ENCODE results near the gene MYH14.

The MYH14 gene

DNA sequence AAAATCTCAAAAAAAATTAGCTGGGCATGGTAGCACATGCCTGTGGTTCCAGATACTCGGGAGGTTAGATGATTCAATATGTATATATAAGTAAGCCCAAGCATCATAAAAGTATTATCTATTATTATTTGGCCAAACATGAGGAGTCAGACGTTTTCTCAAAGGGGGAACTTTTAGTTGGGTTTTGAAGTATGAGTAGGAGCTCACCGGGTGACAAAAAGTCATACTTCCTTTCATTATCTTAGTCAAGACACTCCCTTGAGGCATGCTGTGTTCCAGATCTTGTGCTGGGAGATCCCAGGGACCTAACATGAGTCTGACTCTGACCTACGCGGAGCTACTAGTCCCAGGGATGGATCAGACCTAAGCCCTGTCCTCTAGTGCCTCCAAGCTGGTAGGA lies 8.2 kb upstream of the MYH14 start:
- no peak for DNase-seq (ENCODE audit: low read depth)

DNA sequence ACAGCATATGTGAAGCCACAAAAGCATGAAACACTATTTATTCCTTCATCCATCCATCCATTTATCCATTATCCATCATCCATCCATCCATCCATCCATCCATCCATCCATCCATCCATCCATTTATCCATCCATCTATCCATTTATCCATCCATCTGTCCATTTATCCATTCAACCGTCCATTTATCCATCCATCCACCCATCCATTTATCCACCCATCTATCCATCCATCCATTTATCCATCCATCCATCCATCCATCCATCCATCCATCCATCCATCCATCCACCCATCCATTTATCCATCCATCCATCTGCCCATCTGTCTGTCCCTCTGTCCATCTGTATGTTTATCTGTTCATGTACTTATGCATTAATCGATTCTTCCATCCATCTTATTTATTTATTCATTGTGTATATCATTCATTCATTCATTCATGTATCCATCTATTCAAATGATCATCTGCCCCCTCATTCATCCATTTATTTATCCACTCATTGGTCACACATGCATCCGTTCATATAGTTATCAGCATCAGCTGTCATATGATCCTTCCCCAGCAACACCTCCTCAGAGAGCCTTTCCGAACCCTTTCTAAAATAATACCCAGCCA lies 7.0 kb upstream of the MYH14 start:
- no peak for DNase-seq (ENCODE audit: low read depth)

DNA sequence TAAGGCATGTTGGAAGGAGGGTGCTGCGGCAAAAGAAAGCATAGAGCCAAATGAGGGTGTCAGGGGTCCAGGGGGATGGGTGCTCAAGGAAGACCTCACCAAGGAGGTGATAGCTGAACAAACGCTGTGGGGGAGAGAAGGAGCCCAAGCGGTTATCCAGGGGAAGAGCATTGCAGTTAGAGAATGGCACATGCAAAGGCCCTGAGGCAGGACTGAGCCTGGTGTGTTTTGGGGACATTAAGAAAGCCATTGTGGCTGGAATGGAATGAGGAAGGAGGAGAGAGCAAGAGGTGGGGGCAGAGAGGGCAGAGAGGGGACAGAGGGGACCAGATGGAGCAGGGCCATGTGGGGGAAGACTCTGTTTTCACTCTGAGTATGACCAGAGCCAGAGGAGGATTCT lies 6.1 kb upstream of the MYH14 start:
- no peak for DNase-seq (ENCODE audit: low read depth)

DNA sequence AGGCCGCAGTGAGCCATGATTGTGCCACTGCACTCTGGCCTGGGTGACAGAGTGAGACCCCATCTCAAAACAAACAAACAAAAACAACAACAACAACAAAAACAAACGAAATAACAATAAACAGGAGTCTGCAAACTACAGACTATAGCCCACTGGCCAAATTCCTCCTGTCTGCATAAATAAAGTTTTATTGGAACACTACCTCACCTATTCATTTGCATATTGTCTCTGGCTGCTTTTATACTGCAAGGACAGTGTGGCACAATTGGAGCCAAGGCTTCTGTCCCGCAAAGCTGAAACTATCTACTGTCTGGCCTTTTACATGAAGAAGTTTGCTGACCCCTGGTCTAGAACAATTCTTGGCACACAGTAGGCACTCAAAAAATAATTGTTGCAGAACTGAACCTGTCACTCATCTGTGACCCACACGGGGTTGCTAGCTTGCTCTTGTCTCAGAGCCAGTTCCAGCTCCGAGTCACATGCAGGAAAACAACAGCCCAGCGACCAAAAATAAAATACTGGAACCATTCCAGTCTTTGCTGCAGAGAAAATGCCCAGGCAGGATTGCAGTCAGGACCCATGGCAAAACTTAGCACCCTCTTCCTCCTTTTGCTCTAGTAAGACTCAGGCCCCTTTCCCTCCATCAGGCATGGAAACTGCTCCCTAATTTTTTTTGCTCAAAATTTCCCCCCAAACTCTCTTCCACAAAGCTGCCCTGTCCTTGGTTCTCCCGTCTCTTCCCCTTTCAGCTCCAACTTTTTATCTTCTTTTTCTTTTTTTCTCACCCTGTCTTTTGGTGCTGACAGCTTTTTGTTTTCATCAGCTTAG lies 4.8 kb upstream of the MYH14 start:
- no peak for DNase-seq (ENCODE audit: low read depth)

DNA sequence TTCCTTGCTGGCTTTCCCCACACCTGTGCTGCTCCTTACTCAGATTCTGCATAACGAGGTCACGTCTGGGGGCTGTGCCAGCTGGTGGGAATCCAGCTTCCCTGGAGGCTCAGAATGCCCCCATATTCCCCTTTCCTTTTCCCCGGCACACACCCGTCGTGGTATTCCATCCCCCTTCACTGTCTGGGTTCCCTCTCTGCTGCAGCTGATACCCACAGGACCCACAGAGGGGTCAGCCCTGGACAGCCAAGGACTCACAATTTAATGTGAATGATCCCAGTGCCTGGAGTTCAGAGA lies 4.2 kb upstream of the MYH14 start:
- no peak for DNase-seq (ENCODE audit: low read depth)

DNA sequence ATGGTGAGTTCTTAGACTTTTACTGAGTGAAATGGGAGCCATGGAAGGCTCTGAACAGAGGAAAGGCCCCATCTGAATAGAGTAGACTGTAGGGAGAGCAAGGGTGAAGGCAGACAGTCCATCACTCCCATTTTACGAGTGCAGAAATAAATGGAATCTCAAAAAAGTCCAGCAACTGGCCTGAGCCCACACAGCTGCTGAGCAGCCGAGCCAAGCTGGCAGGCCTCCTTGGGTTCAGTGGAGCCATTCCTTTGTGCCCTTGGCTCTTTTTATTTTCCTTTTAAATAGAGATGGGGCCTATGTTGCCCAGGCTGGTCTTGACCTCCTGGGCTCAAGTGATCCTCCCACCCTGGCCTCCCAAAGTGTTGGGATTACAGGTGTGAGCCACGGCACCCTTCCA lies 1.0 kb upstream of the MYH14 start:
- no peak for DNase-seq (ENCODE audit: low read depth)

DNA sequence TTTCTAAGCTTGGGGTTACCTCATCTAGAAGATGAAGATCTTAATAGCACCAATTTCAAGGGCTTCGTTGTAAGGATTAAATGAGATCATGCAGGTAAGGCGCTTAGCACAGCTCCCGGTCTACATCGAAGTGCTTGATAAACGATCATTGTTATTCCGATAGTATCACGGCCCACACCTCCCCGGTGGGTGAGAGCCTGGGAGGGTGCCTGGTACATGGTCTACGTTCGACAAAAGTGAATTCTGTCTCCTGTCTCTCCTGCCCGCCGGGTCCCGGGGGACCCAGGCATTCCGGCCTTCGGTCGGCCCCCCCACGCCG lies 501 bp upstream of the MYH14 start:
- no peak for DNase-seq (ENCODE audit: low read depth)

DNA sequence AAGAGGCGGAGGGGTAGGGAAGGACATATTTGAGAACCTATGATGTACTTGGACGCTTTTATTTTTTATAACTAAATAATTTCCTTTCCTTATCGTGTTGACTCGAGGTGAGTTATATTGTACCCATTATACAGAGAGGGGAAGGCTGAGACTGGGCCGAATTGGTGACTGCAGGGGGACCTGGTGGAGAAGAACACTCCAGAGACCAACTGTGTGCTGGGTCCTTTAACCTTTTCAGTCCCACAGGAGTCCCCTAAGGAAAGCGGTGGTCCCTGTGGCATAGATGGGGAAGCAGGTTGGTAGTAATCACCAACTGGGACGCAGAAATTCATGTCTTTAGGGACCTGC lies 633 bp downstream of the MYH14 start:
- no peak for DNase-seq (ENCODE audit: low read depth)

DNA sequence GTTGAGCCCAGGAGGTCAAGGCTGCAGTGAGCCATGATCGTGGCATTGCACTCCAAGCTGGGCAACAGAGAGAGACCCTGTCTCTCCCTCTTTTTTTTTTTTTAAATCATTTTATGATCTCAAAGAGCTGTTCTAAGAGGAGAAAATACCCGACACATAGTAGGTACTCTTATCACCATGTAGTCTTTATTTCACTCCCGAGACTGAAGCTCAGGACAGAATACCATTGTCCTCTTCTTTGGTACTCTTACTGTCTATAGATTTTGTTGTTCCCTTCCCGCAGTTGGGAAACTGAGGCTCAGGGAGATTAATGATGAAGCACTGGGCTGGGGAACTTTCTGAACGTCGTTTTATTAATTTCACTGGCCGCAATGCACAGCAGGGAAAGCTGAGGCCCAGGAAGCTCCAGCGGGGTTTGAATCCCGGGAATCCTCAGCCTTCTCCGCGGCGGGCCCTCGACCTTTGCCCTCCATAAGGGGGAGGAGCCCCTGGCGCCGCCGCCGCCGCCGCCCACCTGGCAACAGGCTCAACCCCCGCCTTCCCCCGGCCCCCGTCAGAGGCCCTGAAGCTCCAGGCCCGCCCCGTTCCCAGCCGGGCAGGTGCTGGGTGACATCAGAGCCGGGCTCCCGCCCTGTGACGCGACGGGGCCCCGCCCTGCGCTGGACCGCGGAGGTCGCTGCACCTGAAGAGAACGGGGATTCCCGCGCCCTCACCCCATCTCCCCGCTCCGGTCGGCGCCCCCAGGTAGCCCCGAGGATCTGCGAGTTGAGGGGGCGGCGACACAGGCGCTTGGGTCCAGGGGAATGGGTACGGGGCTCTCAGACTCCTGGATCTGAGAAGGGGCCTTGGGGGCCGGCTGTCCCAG lies 1.6 kb downstream of the MYH14 start:
- no peak for DNase-seq (ENCODE audit: low read depth)

DNA sequence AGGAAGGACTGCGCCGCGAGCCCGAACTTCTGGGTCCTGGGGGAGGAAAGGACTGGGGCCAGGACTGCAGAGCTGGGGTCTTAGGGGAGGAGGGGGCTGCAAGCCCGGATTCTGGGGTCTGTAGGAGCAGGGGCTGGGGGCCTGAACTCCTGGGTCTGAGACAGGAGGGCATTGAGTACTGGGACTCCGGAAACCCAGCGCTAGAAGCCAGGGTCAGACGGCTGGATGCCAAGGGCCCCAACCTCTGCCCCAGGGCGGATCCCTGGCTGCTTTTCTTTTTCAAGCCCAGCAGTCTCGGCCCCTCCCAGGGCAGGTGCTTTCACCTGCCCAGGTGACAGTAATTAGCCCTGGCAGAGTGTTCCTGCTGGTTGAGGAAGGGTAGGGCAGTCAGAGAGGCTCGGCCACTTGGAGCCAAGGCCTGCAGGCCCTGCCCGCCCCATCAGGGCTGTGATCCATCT lies 2.3 kb downstream of the MYH14 start:
- no peak for DNase-seq (ENCODE audit: low read depth)

DNA sequence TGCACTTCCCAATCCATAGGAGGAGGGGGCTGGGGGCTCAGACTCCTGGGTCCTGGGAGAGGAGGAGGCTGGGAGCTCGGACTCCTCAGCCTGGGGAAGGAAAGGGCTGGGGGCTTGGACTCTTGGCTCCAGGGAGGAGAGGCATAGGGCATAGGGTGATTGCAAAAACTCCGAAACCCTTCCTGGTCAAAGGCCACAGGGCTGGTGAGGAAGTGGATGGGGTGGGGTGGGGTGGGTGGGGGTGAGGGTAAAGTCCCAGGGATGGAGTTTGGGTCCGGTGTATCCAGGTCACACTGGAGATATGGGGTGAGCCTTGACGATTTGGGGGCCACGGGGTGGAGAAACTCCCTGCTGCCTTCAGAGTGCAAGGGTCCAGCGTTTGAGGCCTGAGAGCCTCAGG lies 2.8 kb downstream of the MYH14 start:
- no peak for DNase-seq (ENCODE audit: low read depth)

DNA sequence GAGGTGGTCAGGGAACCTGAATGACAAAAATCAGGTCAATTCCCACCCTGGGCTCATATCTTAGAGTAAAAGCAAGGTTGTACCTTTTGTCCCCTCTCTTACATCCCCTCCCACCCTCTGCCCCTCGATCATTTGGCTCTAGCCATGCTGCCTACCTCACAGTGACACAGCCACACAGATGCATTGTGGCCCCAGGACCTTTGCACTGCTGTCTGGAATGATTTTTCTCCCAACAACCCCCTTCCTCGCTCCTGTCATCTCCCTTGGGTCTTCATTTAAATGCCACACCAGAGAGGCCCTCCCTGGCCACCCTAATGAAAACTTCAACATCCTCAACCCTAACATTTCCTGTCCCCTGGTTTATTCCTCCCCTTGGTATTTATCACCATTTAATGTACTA lies 4.3 kb downstream of the MYH14 start:
- DNase-seq (ENCODE audit: low read depth), result no peak

DNA sequence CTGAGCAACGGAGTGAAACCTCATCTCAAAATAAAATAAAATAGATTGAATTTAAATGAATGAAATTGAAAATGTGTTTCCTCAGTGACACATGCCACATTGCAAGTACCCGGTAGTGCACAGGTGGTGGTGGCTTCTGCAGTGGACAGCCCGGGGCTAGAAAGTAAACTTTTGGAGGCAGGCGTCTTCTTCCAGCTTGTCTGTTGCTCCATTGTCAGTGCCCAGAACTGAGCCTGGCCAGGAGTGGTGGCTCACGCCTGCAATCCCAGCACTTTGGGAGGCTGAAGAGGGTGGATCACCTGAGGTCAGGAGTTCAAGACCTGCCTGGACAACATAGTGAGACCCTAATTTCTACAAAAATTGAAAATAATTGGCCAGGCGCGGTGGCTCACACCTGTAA lies 5.7 kb downstream of the MYH14 start:
- no peak for DNase-seq (ENCODE audit: low read depth)

DNA sequence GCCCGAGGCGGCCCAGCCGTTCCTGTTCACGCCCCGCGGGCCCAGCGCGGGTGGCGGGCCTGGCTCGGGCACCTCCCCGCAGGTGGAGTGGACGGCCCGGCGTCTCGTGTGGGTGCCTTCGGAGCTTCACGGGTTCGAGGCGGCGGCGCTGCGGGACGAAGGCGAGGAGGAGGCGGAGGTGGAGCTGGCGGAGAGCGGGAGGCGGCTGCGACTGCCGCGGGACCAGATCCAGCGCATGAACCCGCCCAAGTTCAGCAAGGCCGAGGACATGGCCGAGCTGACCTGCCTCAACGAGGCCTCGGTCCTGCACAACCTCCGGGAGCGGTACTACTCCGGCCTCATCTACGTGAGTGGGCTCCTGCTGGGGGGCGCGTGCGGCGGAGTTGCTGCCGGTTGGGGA lies 7.0 kb downstream of the MYH14 start:
- DNase-seq (ENCODE audit: low read depth), result no peak

DNA sequence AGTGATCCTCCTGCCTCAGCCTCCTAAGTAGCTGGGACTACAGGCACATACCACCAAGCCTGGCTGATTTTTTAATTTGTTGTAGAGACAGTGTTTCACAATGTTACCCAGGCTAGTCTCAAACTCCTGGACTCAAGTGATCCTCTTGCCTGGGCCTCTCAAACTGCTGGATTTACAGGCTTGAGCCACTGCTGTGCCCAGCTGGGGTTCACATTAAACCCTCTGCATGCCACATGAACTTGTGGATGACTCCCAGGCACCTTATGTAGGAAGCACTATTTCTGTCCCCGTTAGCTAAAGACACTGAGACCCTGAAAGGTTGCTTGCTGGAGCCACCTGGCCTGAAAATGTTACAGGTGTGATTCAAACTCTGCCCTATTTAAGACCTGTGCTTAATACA lies 10.5 kb downstream of the MYH14 start:
- DNase-seq (ENCODE audit: low read depth), result no peak

DNA sequence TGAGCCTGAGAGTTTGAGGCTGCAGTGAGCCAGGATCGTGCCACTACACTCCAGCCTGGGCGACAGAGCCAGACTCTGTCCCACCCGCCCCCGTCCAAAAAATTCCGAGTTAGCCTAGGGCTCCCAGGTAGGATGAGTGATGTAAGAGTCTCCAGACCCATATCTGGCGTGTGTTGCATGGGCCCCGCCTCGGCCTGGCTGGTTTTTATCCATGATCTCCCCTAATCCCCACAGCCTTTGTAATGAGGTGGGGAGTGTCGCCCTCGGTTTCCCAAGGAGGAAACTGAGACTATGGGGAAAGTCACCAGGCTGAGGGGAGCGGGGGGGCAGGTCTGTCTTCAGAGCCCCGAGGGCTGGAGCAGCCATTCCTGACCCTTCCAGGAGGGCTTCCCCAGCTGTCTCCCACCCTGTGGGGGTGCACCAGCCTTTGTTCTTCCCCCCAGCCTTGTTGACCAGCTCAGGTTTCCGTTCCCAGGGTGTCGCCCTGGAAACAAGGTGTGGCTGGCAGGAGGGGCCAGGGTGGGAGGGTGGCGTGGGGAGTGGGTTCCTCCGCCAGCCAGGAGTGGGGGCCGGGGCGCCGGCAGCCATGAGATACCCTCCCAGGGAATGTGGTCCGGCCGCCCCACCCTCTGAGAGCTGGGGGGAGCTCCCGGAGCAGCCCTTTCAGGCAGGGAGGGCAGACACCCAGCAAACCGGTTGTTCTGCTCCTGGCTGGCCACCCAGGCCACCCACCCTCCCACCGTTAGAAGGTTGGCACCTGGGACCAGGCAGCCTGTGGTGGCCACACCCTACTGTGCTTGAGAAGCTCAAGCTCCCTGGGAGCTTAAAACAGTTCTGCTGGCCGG lies 11.5 kb downstream of the MYH14 start:
- no peak for DNase-seq (ENCODE audit: low read depth)

DNA sequence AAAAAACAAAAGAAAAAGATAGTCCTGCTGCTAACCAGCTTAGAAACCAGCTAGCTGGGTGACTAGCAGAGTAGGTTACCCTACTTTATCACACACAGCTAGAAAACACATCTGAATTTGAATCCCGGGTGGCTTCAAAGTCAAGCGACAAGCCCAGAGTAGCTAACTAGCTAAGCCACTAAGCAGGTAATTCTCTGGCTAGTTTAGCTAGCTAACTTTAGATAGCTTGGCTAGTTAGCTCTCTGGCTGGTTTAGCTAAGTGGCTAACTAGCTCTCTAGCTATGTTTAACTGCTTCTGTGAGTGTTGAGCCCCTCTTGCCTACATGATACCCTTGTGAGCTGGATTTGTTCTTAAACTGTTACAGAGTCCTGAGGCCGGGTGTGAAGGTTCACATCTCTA lies 12.4 kb downstream of the MYH14 start:
- DNase-seq (ENCODE audit: low read depth), result no peak

DNA sequence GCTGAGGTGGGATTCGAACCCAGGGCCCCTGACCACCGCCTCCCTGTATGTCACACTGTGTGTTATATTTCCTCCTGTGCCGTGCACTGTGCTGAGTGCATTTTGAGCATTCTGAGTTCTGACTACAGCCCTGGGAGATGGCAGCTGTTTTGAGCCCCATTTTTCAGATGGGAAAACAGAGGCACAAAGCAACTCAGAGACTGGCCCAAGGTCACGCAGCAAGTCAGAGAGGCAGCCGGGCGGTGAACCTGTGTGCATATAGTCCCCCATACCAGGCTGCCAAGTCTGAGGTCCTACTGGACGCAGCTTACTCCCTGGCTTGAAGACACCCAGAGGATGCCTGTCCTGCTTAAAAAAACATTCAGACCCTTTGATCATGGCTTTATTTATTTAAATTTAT lies 17.7 kb downstream of the MYH14 start:
- no peak for DNase-seq (ENCODE audit: low read depth)

DNA sequence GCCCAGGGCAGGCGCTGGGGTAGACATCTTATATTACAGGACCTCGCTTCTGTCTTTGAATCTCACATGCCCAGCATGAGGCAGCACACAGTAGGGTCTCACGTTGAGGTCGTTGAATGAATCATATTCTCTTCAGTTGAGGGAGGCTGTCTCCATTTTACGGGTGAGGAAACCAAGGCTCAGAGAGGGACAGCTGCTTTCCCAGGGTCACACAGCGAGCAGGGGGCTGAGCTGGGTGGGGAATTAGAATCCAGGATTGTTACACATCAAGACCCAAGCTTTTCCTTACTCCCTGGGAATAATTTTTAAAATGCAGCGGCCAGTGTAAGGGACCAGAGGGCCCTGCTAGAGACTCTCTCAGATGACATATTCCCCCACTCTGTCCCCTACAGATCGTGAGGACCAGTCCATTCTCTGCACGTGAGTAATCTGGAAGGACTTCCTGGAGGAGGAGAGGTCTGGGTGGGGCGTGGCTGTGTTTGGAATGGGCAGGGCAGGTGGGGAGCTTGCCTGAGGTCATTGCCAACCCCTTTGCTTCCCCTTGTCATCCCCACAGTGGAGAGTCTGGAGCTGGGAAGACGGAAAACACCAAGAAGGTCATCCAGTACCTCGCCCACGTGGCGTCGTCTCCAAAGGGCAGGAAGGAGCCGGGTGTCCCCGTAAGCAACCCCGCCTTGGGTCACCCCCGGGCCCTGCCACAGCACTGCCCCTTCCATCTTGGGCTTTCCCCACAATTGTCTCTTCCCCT lies 19.4 kb downstream of the MYH14 start:
- no peak for DNase-seq (ENCODE audit: low read depth)

DNA sequence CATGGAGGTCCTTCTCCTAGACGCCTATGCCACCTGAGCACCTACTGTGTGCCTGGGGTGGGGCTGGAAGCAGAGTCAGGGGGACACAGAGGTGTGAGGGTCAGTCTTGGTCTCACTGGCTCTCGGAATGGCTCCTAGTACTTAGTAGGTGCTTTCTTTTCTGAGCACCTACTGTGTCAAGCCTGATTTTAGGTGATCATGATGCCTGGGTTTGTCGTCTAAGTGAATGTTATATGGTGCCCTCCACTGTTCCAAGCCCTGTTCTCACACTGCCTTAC lies 20.0 kb downstream of the MYH14 start:
- DNase-seq (ENCODE audit: low read depth), result no peak

DNA sequence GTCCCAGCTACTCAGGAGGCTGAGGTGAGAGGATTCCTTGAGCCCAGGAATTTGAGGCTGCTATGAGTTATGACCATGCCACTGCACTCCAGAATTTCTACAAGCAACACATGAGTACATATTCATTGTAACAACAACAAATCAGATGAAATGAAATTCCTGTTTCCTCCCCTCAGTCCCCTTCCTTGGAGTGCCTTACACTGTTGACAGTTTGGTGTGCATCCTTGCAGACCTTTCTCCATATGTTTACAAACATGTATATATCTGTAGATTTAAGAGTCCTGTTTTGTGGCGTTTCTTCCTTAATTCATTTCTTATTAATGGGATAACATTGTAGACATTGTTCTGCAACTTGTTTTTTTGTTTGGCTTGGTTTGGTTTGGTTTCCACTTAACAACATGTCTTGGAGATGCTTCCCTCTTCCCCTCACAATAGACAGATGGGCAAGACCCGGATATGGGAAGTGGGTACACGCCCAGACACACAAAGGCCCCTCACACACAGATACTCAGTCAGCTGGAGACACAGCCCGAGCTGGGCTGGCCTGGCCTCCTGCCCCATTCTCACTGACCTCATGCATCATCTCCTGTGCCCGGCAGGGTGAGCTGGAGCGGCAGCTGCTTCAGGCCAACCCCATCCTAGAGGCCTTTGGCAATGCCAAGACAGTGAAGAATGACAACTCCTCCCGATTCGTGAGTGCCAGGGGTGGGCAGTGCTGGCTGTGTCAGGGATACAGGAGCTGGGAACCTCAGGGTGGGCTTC lies 21.7 kb downstream of the MYH14 start:
- DNase-seq (ENCODE audit: low read depth), result no peak

Data from stimulated activated CD8-positive, alpha-beta memory T cell treated with anti-CD3 and anti-CD28 coated beads, Interleukin-7, amount 100 ng/mL, for 24 hours (primary cell).